Measurements from ENCODE around the gene FIS1. TPM values are rescaled to one million over a fixed set of nuclear protein-coding genes. Genes with fewer than 3 reads are reported as not detected.

FIS1 gene
- total RNA-seq, 1 experiment from 2014 or later, result 114 TPM

GRCh38 chr7:101226721-101227120 is 18.2 kb downstream of the FIS1 start:
- no peak for TF ChIP-seq CBX3 (IDR thresholded peaks at IDR 0.05; ENCODE audit: low read depth)
- no peak for TF ChIP-seq JUND (IDR thresholded peaks at IDR 0.05)
- TF ChIP-seq, protein P1, sequence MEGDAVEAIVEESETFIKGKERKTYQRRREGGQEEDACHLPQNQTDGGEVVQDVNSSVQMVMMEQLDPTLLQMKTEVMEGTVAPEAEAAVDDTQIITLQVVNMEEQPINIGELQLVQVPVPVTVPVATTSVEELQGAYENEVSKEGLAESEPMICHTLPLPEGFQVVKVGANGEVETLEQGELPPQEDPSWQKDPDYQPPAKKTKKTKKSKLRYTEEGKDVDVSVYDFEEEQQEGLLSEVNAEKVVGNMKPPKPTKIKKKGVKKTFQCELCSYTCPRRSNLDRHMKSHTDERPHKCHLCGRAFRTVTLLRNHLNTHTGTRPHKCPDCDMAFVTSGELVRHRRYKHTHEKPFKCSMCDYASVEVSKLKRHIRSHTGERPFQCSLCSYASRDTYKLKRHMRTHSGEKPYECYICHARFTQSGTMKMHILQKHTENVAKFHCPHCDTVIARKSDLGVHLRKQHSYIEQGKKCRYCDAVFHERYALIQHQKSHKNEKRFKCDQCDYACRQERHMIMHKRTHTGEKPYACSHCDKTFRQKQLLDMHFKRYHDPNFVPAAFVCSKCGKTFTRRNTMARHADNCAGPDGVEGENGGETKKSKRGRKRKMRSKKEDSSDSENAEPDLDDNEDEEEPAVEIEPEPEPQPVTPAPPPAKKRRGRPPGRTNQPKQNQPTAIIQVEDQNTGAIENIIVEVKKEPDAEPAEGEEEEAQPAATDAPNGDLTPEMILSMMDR (IDR thresholded peaks at IDR 0.05 in 2 of 3, conservative IDR thresholded peaks at IDR 0.05 in 1 of 3; ENCODE audit: borderline replicate concordance in 1 of 3, insufficient read depth in 1 of 3, low read depth in 2 of 3, low read length in 2 of 3), result no peak
- intact Hi-C loops (cut with micrococcal nuclease), result no loop called here

DNA sequence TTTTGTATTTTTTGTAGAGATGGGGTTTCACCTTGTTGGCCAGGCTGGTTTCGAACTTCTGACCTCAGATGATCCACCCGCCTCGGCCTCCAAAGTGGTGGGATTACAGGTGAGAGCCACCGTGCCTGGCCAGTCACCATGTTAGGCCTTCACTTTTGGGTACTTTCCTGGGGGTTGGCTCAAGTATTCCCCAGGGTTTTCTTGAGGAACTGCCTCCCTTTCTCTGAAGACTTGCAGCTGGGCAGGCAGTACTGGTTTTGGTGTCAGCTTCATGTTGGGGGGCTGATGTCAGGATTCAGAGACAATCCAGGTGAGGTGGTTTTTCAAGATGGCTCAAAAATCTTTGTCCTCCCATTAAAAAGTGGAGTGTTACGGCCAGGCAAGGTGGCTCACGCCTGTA is 19.2 kb downstream of the FIS1 start:
- peaks cover 4 to 8% of the 10 kb centered on the region in 2 experiments; a peak in 2 of 4 replicates for H3K36me3 ChIP-seq (ENCODE audit: control insufficient read depth in 1 of 2, insufficient read depth in 2 of 2, low read length in 2 of 2)
- no TSS peak for BruUV-seq (replicated peaks)
- H4K20me1 ChIP-seq (ENCODE audit: insufficient read depth), result no peaks in the 10 kb centered on the region
- H3K9ac ChIP-seq (ENCODE audit: low read length), result no peak overlapping the region
- no peaks in the 10 kb centered on the region for H3K9me3 ChIP-seq (ENCODE audit: control insufficient read depth in 1 of 2, insufficient read depth in 1 of 2, low read depth in 1 of 2, low read length in 2 of 2)
- H3K79me2 ChIP-seq (ENCODE audit: insufficient read depth, low read length), result peaks cover 11% of the 10 kb centered on the region
- no peak overlapping the region for H2AFZ ChIP-seq (ENCODE audit: low read depth, low read length, poor library complexity, severe bottlenecking)
- TF ChIP-seq, protein P2, sequence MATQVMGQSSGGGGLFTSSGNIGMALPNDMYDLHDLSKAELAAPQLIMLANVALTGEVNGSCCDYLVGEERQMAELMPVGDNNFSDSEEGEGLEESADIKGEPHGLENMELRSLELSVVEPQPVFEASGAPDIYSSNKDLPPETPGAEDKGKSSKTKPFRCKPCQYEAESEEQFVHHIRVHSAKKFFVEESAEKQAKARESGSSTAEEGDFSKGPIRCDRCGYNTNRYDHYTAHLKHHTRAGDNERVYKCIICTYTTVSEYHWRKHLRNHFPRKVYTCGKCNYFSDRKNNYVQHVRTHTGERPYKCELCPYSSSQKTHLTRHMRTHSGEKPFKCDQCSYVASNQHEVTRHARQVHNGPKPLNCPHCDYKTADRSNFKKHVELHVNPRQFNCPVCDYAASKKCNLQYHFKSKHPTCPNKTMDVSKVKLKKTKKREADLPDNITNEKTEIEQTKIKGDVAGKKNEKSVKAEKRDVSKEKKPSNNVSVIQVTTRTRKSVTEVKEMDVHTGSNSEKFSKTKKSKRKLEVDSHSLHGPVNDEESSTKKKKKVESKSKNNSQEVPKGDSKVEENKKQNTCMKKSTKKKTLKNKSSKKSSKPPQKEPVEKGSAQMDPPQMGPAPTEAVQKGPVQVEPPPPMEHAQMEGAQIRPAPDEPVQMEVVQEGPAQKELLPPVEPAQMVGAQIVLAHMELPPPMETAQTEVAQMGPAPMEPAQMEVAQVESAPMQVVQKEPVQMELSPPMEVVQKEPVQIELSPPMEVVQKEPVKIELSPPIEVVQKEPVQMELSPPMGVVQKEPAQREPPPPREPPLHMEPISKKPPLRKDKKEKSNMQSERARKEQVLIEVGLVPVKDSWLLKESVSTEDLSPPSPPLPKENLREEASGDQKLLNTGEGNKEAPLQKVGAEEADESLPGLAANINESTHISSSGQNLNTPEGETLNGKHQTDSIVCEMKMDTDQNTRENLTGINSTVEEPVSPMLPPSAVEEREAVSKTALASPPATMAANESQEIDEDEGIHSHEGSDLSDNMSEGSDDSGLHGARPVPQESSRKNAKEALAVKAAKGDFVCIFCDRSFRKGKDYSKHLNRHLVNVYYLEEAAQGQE (IDR thresholded peaks at IDR 0.05; ENCODE audit: low read depth), result no peak
- no peak for TF ChIP-seq TCF7L2 (IDR thresholded peaks at IDR 0.05; ENCODE audit: borderline replicate concordance, extremely low read depth, insufficient read depth, insufficient read length)
- intact Hi-C loops (cut with micrococcal nuclease), result no loop called here
- no peak for ATAC-seq
- CTCF ChIA-PET, result no interaction called here
- H3K4me2 ChIP-seq (ENCODE audit: low read length), result no peak overlapping the region
- no peaks in the 10 kb centered on the region for H3K9me2 ChIP-seq (ENCODE audit: insufficient read depth)
- no peak overlapping the region for H3K27ac ChIP-seq (ENCODE audit: low read depth, low read length)
- no peaks in the 10 kb centered on the region for H3K27me3 ChIP-seq (ENCODE audit: insufficient read depth, low read length)
- no peak for DNase-seq (ENCODE audit: low read depth, low spot score)
- no peaks in the 10 kb centered on the region; a peak in 1 of 4 replicates for H3K4me1 ChIP-seq (ENCODE audit: control insufficient read depth in 1 of 2, insufficient read depth in 2 of 2, low read length in 2 of 2)
- RAD21 ChIA-PET (ENCODE audit: low non-redundant PET in 1 of 2, low total read pairs in 2 of 2, uncharacterized antibody in 2 of 2, unreplicated experiment in 2 of 2), result no interaction called here
- POLR2A ChIA-PET, result no interaction called here
- no peak overlapping the region for H3K4me3 ChIP-seq (replicated peaks in 1 of 2; ENCODE audit: low read depth in 1 of 2, low read length in 2 of 2)

More at GRCh38 chr7:101226721-101227120, 18.2 kb downstream of the FIS1 start:
- no peak overlapping the region for H3K4me3 ChIP-seq (replicated peaks in 1 of 2; ENCODE audit: low read depth in 1 of 2, low read length in 2 of 2)
- POLR2A ChIA-PET, result no interaction called here
- BruUV-seq (replicated peaks), result no TSS peak
- ATAC-seq, result no peak
- no peaks in the 10 kb centered on the region for H3K9me3 ChIP-seq (ENCODE audit: control insufficient read depth in 1 of 2, insufficient read depth in 1 of 2, low read depth in 1 of 2, low read length in 2 of 2)
- H3K4me2 ChIP-seq (ENCODE audit: low read length), result no peak overlapping the region
- no peak overlapping the region for H3K9ac ChIP-seq (ENCODE audit: low read length)
- no peaks in the 10 kb centered on the region for H4K20me1 ChIP-seq (ENCODE audit: insufficient read depth)
- CTCF ChIA-PET, result interaction anchor here (0.8 kb wide), 1 partner anchor 83 kb away, joined by 3 read pairs; no protein-coding TSS in a partner anchor
- no peak for DNase-seq (ENCODE audit: low read depth, low spot score)
- H3K9me2 ChIP-seq (ENCODE audit: insufficient read depth), result no peaks in the 10 kb centered on the region
- peaks cover 5% of the 10 kb centered on the region for H3K79me2 ChIP-seq (ENCODE audit: insufficient read depth, low read length)
- H3K36me3 ChIP-seq (ENCODE audit: control insufficient read depth in 1 of 2, insufficient read depth in 2 of 2, low read length in 2 of 2), result peaks cover 4 to 8% of the 10 kb centered on the region in 2 experiments; a peak in 2 of 4 replicates
- no peak overlapping the region for H2AFZ ChIP-seq (ENCODE audit: low read depth, low read length, poor library complexity, severe bottlenecking)
- H3K4me1 ChIP-seq (ENCODE audit: control insufficient read depth in 1 of 2, insufficient read depth in 2 of 2, low read length in 2 of 2), result peaks cover under 1 to 4% of the 10 kb centered on the region in 2 experiments; a peak in 3 of 4 replicates
- no peak overlapping the region for H3K27ac ChIP-seq (ENCODE audit: low read depth, low read length)
- H3K27me3 ChIP-seq (ENCODE audit: insufficient read depth, low read length), result no peaks in the 10 kb centered on the region
- RAD21 ChIA-PET (ENCODE audit: low non-redundant PET in 1 of 2, low total read pairs in 2 of 2, uncharacterized antibody in 2 of 2, unreplicated experiment in 2 of 2), result no interaction called here
